H9 (cell line): ENCODE data around the gene LAMA3. TPM values are rescaled to one million over a fixed set of nuclear protein-coding genes. Genes with fewer than 3 reads are reported as not detected.

Experiments used
- DNase-seq: peaks from one replicate; pipeline ENCODE4 v3.0.0-alpha.2; 2017
- H2AFZ ChIP-seq: one replicate; pipeline ENCODE4 v1.6.1; 2013; ENCODE audit warnings: mild to moderate bottlenecking, low read length, control low read depth, moderate library complexity
- H2AK5ac ChIP-seq: 2 replicates; pipeline ENCODE4 v1.6.1; 2013; ENCODE audit warnings: low read length, control low read depth, mixed read lengths; ENCODE audit not compliant: insufficient read length
- H2BK120ac ChIP-seq: one replicate; pipeline ENCODE4 v1.6.1; 2013; ENCODE audit warnings: low read depth, mild to moderate bottlenecking, low read length, control low read depth, inconsistent platforms; ENCODE audit not compliant: poor library complexity, severe bottlenecking
- H2BK12ac ChIP-seq: 2 replicates; pipeline ENCODE4 v1.6.1; 2013; ENCODE audit warnings: low read length, control low read depth, mixed read lengths, low read depth; ENCODE audit not compliant: insufficient read length
- H2BK15ac ChIP-seq: 2 replicates; pipeline ENCODE4 v1.6.1; 2013; ENCODE audit warnings: low read depth, low read length, control low read depth
- H2BK20ac ChIP-seq: one replicate; pipeline ENCODE4 v1.6.1; 2013; ENCODE audit warnings: low read depth, mild to moderate bottlenecking, low read length, control low read depth, inconsistent platforms; ENCODE audit not compliant: poor library complexity, severe bottlenecking
- H2BK5ac ChIP-seq: 2 replicates; pipeline ENCODE4 v1.6.1; 2013; ENCODE audit warnings: low read length, control low read depth, mixed read lengths; ENCODE audit not compliant: insufficient read length
- H3K14ac ChIP-seq: 2 replicates; pipeline ENCODE4 v1.6.1; 2013; ENCODE audit warnings: low read length, control low read depth; ENCODE audit not compliant: insufficient read depth
- H3K18ac ChIP-seq: 2 replicates; pipeline ENCODE4 v1.6.1; 2013; ENCODE audit warnings: low read depth, mild to moderate bottlenecking, mixed read lengths, low read length, control low read depth; ENCODE audit not compliant: insufficient read length
- H3K23ac ChIP-seq: 2 replicates; pipeline ENCODE4 v1.6.1; 2013; ENCODE audit warnings: low read length, control low read depth, mixed read lengths, low read depth; ENCODE audit not compliant: insufficient read length
- H3K23me2 ChIP-seq: 2 replicates; pipeline ENCODE4 v1.6.1; 2013; ENCODE audit warnings: low read depth, mild to moderate bottlenecking, mixed read lengths, low read length, control low read depth; ENCODE audit not compliant: insufficient read length, poor library complexity, severe bottlenecking
- H3K27ac ChIP-seq: 2 replicates; pipeline ENCODE4 v1.5.1; 2013; ENCODE audit warnings: low read length, control low read depth, mixed read lengths, low read depth; ENCODE audit not compliant: insufficient read length
- H3K27me3 ChIP-seq: 2 replicates; pipeline ENCODE4 v1.6.1; 2013; ENCODE audit warnings: low read length, control low read depth, inconsistent platforms; ENCODE audit not compliant: insufficient read depth
- H3K4ac ChIP-seq: 2 replicates; pipeline ENCODE4 v1.6.1; 2013; ENCODE audit warnings: low read depth, mild to moderate bottlenecking, control low read depth, inconsistent platforms, low read length, moderate library complexity
- H3K4me1 ChIP-seq: 2 replicates; pipeline ENCODE4 v1.6.1; 2013; ENCODE audit warnings: low read length, control low read depth, inconsistent platforms; ENCODE audit not compliant: insufficient read depth
- H3K4me2 ChIP-seq: 2 replicates; pipeline ENCODE4 v1.6.1; 2013; ENCODE audit warnings: low read length, control low read depth, mixed read lengths; ENCODE audit not compliant: insufficient read length, insufficient read depth
- H3K56ac ChIP-seq: 2 replicates; pipeline ENCODE4 v1.6.1; 2013; ENCODE audit warnings: low read depth, mild to moderate bottlenecking, mixed read lengths, low read length, control low read depth; ENCODE audit not compliant: insufficient read length
- H3K79me1 ChIP-seq: 2 replicates; pipeline ENCODE4 v1.6.1; 2013; ENCODE audit warnings: low read depth, mild to moderate bottlenecking, moderate library complexity, low read length, control low read depth, inconsistent platforms; ENCODE audit not compliant: insufficient read depth, poor library complexity, severe bottlenecking
- H3K79me2 ChIP-seq: 2 replicates; pipeline ENCODE4 v1.6.1; 2013; ENCODE audit warnings: low read length, control low read depth, inconsistent platforms; ENCODE audit not compliant: insufficient read depth
- H3K9ac ChIP-seq: 2 replicates; pipeline ENCODE4 v1.6.1; 2013; ENCODE audit warnings: low read length, control low read depth, mixed read lengths; ENCODE audit not compliant: insufficient read length; ENCODE audit errors: extremely low read depth
- H3K9me3 ChIP-seq: one replicate; pipeline ENCODE4 v1.6.1; 2013; ENCODE audit warnings: low read depth, low read length, inconsistent platforms; ENCODE audit not compliant: control insufficient read depth
- H3T11ph ChIP-seq: one replicate; pipeline ENCODE4 v1.6.1; 2013; ENCODE audit warnings: mild to moderate bottlenecking, low read length, control low read depth, inconsistent platforms
- H4K20me1 ChIP-seq: one replicate; pipeline ENCODE4 v1.6.1; 2013; ENCODE audit not compliant: control insufficient read depth, insufficient read length, insufficient read depth
- H4K5ac ChIP-seq: 2 replicates; pipeline ENCODE4 v1.6.1; 2013; ENCODE audit warnings: low read depth, mild to moderate bottlenecking, mixed read lengths, low read length, control low read depth; ENCODE audit not compliant: insufficient read length
- H4K8ac ChIP-seq: replicated peaks from 2 replicates; pipeline ENCODE4 v1.6.1; 2013; ENCODE audit warnings: low read length, control low read depth, mixed read lengths, low read depth; ENCODE audit not compliant: insufficient read length
- H4K91ac ChIP-seq: 2 replicates; pipeline ENCODE4 v1.6.1; 2013; ENCODE audit warnings: low read depth, mild to moderate bottlenecking, moderate library complexity, mixed read lengths, low read length, control low read depth; ENCODE audit not compliant: insufficient read length
- H3K27ac Mint-ChIP-seq, 3 experiments: 2 replicates in 2 of 3; 3 replicates in 1 of 3; pipeline ENCODE4 v1.8.0; 2020 to 2021; ENCODE audit warnings: mixed read lengths in 3 of 3, mild to moderate bottlenecking in 1 of 3, moderate library complexity in 1 of 3
- H3K27me3 Mint-ChIP-seq: 2 replicates; pipeline ENCODE4 v1.8.0; 2021; ENCODE audit warnings: low read depth, mild to moderate bottlenecking, moderate library complexity, mixed read lengths
- H3K36me3 Mint-ChIP-seq, 3 experiments: 2 replicates in 2 of 3; 3 replicates in 1 of 3; pipeline ENCODE4 v1.8.0; 2020 to 2021; ENCODE audit warnings: low read depth in 3 of 3, mixed read lengths in 3 of 3; ENCODE audit not compliant: insufficient read depth in 1 of 3
- H3K4me1 Mint-ChIP-seq, 2 experiments: 2 replicates each; pipeline ENCODE4 v1.8.0; 2020; ENCODE audit warnings: mixed read lengths in 2 of 2
- H3K4me3 Mint-ChIP-seq, 2 experiments: 2 replicates in 1 of 2; 3 replicates in 1 of 2; pipeline ENCODE4 v1.8.0; 2020 to 2021; ENCODE audit warnings: mild to moderate bottlenecking in 2 of 2, mixed read lengths in 2 of 2, moderate library complexity in 1 of 2
- H3K9me3 Mint-ChIP-seq, 2 experiments: 2 replicates in 1 of 2; 3 replicates in 1 of 2; pipeline ENCODE4 v1.8.0; 2020; ENCODE audit warnings: mild to moderate bottlenecking in 2 of 2, mixed read lengths in 2 of 2, moderate library complexity in 1 of 2
- CTCF ChIP-seq: fragments of 200-600 bp; sonication (generic); conservative IDR thresholded peaks from 3 replicates; pipeline ENCODE4 v1.8.0; 2021; ENCODE audit warnings: antibody characterized with exemption, mild to moderate bottlenecking
- WGBS: extraction: QIAGEN DNeasy Blood & Tissue Kit; methylation state at CpG from one replicate; pipeline ENCODE4 v1.1.7; 2013; ENCODE audit warnings: missing lambda C conversion rate, low lambda C conversion rate, mixed read lengths; ENCODE audit not compliant: insufficient read length; ENCODE audit errors: extremely low coverage; 5-methylcytosine and 5-hydroxymethylcytosine counted together
- total RNA-seq: library from RNA; stranded (reverse); gene quantifications from 2 replicates; pipeline ENCODE4 v1.2.1, GENCODE V29; 2021

Gene LAMA3
- total RNA-seq, 1 experiment from 2014 or later: 0.33 TPM

- Histone ChIP-seq H4K5ac (no peak overlapping the region), H3K27me3 (no peaks in the 10 kb centered on the region)
Observed at GRCh38 chr18:23943903-23944624, 254.8 kb downstream of the LAMA3 start.

More at GRCh38 chr18:23943903-23944624, 254.8 kb downstream of the LAMA3 start:
- H3K79me1 ChIP-seq: no peaks in the 10 kb centered on the region
- no peaks in the 10 kb centered on the region for H3K79me2 ChIP-seq
- no peaks in the 10 kb centered on the region for H3K9me3 ChIP-seq
- H3K18ac ChIP-seq: no peak overlapping the region
- no peak overlapping the region for H4K8ac ChIP-seq
- Mint-ChIP-seq H3K27me3 (no peaks in the 10 kb centered on the region), H3K36me3 (no peaks in the 10 kb centered on the region), H3K9me3 (no peaks in the 10 kb centered on the region), H3K27ac (no peak overlapping the region), H3K4me1 (peaks cover 14 to 18% of the 10 kb centered on the region in 2 experiments), H3K4me3 (no peak overlapping the region)
- DNase-seq: no peak
- no peaks in the 10 kb centered on the region for H3K4me1 ChIP-seq
- no peak for TF ChIP-seq CTCF
- no peak overlapping the region for H2BK20ac ChIP-seq
- no CpG with 5 or more reads among the region's 7 CpGs for WGBS
- H3K23me2 ChIP-seq: no peaks in the 10 kb centered on the region
- H3K56ac ChIP-seq: no peak overlapping the region
- no peak overlapping the region for H3T11ph ChIP-seq
- H2BK120ac ChIP-seq: no peak overlapping the region
- H3K4me2 ChIP-seq: no peak overlapping the region
- H3K4ac ChIP-seq: no peak overlapping the region
- H3K9ac ChIP-seq: no peak overlapping the region
- no peaks in the 10 kb centered on the region for H4K20me1 ChIP-seq
- no peak overlapping the region for H2BK5ac ChIP-seq
- no peak overlapping the region; the same call in 1 of the 2 replicates for H3K14ac ChIP-seq
- H2AK5ac ChIP-seq: no peak overlapping the region
- no peak overlapping the region for H4K91ac ChIP-seq
- H2BK15ac ChIP-seq: no peak overlapping the region
- no peak overlapping the region for H2AFZ ChIP-seq
- H2BK12ac ChIP-seq: no peak overlapping the region
- H3K23ac ChIP-seq: no peak overlapping the region
- no peak overlapping the region for H3K27ac ChIP-seq
